Measurements from ENCODE around the gene FKBP2. TPM values are rescaled to one million over a fixed set of nuclear protein-coding genes. Genes with fewer than 3 reads are reported as not detected.

Gene FKBP2
- total and polyA plus RNA-seq, 2 of the 13 experiments (the other 11 are each of a cell fraction or from before 2014, with no cell fraction given) = 30.1 to 53.3 TPM

DNA sequence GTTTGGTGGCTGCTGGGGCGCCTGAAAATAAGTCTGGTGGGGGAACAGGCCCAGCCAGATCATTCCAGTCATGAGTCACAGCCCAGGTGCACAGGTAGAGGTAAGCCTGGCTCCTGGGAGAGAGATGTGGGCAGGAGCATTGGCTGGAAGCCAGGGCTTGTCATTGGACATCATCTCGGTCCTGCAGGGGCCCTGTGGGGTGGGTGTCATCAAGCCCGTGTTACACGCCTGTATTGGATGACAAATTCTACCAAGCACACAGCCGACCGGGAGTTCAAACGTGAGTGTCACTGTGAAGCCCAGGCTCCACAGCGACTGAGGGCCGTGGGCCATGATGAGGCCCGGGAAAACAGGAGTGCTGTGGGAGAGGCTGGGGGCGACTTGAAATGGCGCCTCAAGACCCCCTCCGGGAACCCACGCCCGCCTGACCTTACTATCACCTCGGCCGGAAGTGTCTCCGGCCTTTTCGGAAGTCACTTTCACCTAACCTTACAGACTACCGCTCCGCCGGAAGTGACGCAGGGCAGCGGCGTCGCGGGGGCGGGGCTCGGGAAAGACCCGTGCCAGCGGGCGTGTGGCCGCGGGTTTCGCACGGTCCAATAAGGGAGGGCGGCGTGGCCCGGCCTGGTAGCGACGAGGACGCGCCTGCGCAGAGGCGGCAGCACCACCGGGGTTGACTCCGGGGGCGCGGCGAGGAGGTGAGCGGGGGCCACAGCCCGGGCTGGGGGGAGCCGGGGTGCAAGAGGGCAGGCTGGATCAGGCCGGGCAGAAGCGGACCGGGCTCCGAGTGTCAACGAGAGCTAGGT is at the start of gene FKBP2 (continued):
- TF ChIP-seq KDM3A (CRISPR knock-in tag; IDR thresholded peaks at IDR 0.05; ENCODE audit: low read depth) (no peak; the same call in 1 of the 2 replicates), TFE3 (CRISPR knock-in tag; IDR thresholded peaks at IDR 0.05) (no peak), PLSCR1 (CRISPR knock-in tag; IDR thresholded peaks at IDR 0.05; ENCODE audit: borderline replicate concordance) (no peak), ZNF496 (CRISPR knock-in tag; IDR thresholded peaks at IDR 0.05; ENCODE audit: insufficient replicate concordance) (no peak), TAF1 (CRISPR knock-in tag; IDR thresholded peaks at IDR 0.05) (peak; percentile 97), SATB2 (CRISPR knock-in tag; IDR thresholded peaks at IDR 0.05) (no peak), DMAP1 (CRISPR knock-in tag; IDR thresholded peaks at IDR 0.05) (no peak), CCDC6 (CRISPR knock-in tag; IDR thresholded peaks at IDR 0.05) (peak; percentile 55; the same call in 1 of the 2 replicates), RFX1 (IDR thresholded peaks at IDR 0.05) (no peak), TBL1XR1 (IDR thresholded peaks at IDR 0.05; ENCODE audit: borderline replicate concordance, low read length, partially characterized antibody) (no peak), RAD51 (IDR thresholded peaks at IDR 0.05; ENCODE audit: borderline replicate concordance) (no peak), ZFP82 (CRISPR knock-in tag; IDR thresholded peaks at IDR 0.05; ENCODE audit: borderline replicate concordance) (0 out of 2 replicates have a peak, but pooled peaks have one; percentile 69), ZMYM3 (CRISPR knock-in tag; IDR thresholded peaks at IDR 0.05) (no peak), ZSCAN9 (CRISPR knock-in tag; IDR thresholded peaks at IDR 0.05; ENCODE audit: borderline replicate concordance) (0 out of 2 replicates have a peak, but pooled peaks have one; percentile 20), ZNF747 (CRISPR knock-in tag; IDR thresholded peaks at IDR 0.05; ENCODE audit: borderline replicate concordance) (peak; percentile 69)
- TF ChIP-seq, protein P1, sequence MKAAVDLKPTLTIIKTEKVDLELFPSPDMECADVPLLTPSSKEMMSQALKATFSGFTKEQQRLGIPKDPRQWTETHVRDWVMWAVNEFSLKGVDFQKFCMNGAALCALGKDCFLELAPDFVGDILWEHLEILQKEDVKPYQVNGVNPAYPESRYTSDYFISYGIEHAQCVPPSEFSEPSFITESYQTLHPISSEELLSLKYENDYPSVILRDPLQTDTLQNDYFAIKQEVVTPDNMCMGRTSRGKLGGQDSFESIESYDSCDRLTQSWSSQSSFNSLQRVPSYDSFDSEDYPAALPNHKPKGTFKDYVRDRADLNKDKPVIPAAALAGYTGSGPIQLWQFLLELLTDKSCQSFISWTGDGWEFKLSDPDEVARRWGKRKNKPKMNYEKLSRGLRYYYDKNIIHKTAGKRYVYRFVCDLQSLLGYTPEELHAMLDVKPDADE (CRISPR knock-in tag; IDR thresholded peaks at IDR 0.05) = 0 out of 2 replicates have a peak, but pooled peaks have one; percentile 57
- TF ChIP-seq, protein P2, sequence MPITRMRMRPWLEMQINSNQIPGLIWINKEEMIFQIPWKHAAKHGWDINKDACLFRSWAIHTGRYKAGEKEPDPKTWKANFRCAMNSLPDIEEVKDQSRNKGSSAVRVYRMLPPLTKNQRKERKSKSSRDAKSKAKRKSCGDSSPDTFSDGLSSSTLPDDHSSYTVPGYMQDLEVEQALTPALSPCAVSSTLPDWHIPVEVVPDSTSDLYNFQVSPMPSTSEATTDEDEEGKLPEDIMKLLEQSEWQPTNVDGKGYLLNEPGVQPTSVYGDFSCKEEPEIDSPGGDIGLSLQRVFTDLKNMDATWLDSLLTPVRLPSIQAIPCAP (CRISPR knock-in tag; IDR thresholded peaks at IDR 0.05; ENCODE audit: low read depth) = no peak
- TF ChIP-seq, protein P3, sequence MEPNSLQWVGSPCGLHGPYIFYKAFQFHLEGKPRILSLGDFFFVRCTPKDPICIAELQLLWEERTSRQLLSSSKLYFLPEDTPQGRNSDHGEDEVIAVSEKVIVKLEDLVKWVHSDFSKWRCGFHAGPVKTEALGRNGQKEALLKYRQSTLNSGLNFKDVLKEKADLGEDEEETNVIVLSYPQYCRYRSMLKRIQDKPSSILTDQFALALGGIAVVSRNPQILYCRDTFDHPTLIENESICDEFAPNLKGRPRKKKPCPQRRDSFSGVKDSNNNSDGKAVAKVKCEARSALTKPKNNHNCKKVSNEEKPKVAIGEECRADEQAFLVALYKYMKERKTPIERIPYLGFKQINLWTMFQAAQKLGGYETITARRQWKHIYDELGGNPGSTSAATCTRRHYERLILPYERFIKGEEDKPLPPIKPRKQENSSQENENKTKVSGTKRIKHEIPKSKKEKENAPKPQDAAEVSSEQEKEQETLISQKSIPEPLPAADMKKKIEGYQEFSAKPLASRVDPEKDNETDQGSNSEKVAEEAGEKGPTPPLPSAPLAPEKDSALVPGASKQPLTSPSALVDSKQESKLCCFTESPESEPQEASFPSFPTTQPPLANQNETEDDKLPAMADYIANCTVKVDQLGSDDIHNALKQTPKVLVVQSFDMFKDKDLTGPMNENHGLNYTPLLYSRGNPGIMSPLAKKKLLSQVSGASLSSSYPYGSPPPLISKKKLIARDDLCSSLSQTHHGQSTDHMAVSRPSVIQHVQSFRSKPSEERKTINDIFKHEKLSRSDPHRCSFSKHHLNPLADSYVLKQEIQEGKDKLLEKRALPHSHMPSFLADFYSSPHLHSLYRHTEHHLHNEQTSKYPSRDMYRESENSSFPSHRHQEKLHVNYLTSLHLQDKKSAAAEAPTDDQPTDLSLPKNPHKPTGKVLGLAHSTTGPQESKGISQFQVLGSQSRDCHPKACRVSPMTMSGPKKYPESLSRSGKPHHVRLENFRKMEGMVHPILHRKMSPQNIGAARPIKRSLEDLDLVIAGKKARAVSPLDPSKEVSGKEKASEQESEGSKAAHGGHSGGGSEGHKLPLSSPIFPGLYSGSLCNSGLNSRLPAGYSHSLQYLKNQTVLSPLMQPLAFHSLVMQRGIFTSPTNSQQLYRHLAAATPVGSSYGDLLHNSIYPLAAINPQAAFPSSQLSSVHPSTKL (CRISPR knock-in tag; IDR thresholded peaks at IDR 0.05) = 0 out of 2 replicates have a peak, but pooled peaks have one; percentile 17
- TF ChIP-seq, protein P4, sequence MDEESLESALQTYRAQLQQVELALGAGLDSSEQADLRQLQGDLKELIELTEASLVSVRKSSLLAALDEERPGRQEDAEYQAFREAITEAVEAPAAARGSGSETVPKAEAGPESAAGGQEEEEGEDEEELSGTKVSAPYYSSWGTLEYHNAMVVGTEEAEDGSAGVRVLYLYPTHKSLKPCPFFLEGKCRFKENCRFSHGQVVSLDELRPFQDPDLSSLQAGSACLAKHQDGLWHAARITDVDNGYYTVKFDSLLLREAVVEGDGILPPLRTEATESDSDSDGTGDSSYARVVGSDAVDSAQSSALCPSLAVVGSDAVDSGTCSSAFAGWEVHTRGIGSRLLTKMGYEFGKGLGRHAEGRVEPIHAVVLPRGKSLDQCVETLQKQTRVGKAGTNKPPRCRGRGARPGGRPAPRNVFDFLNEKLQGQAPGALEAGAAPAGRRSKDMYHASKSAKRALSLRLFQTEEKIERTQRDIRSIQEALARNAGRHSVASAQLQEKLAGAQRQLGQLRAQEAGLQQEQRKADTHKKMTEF (CRISPR knock-in tag; IDR thresholded peaks at IDR 0.05) = peak; percentile 76; the same call in 1 of the 2 replicates

Data from HepG2 (cell line).